Activated T-helper 1 cell treated with Interleukin-2 at 50 U/mL for 16 hours (primary cell): Measurements from ENCODE around the gene BIRC2.

Source experiments
- DNase-seq: peaks from one replicate; pipeline ENCODE4 v3.0.0-alpha.2; 2020; ENCODE audit warnings: low read depth

The BIRC2 gene

DNA sequence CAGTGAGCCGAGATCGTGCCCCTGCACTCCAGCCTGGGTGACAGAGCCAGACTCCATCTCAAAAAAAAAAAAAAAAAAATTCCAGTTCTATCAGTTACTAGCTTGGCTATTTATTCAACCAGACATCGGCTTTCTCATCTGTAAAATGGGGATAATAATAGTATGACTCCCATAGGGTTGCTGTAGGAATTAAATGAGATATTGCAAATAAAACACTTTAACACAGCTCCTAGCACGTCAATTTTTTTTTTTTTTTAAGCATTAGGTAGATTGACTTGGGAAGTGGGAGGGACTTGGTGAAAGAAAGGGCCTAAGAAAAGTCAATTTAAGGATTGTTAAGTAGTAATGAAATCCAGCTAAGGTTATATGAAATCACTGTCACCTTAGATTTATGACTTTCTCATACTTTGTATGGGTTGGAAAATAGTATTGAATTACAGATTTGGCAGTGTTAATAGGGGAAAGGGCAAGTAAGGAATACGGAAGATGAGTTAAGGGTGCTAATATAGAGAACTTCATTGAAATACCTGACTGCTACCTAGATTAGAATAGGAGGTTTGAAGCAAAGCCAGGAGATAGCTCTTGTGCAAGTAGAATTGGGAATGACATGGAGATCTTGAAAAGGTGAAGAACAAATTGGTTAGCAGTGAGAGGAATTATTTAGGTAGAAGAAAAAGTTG, 28.8 kb downstream of the BIRC2 start:
- DNase-seq = no peak

DNA sequence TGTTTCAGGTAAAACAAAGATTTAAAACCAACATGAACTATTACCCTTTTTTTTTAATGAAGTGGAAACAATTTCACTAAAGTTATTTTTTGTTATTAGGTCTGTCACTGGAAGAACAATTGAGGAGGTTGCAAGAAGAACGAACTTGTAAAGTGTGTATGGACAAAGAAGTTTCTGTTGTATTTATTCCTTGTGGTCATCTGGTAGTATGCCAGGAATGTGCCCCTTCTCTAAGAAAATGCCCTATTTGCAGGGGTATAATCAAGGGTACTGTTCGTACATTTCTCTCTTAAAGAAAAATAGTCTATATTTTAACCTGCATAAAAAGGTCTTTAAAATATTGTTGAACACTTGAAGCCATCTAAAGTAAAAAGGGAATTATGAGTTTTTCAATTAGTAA, 30.9 kb downstream of the BIRC2 start:
- no peak for DNase-seq

DNA sequence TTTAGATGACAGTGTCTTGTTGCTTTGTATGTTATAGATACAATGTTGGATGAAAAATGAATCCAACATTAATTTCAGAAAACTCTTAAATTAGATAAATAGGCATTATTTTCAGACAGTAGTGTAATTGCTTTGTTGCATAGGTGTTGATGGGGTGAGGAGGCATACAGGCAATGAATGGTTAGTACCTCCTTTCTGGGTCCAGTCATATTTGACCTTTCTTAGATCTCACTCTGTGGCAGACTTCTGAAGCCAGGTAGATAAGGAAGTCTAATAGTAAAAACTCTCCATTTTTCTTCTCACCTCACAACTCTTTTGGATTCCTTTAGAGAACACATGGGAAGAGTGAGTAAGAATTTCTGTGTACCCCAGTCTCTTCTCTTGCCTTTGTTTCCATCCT, 31.8 kb downstream of the BIRC2 start:
- DNase-seq = no peak

DNA sequence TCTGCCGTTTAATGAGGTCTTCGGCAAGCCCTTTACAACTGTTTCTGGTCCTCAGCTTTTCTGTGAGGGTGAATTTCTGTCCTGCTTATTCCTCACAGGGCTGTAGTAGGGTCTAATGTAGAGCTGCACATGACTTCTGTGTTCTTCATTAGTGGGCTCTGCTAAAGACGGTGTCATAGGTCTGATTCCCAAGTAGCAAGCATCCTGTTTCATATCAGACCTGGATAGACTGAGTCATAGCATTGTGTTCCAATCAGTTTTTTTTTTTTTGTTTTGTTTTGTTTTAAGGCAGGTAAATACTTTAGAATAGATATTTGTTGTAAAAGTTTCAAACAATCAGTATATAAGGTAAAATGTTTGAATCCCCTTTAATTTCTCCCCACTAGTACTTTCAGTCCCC, 35.4 kb downstream of the BIRC2 start:
- no peak for DNase-seq

DNA sequence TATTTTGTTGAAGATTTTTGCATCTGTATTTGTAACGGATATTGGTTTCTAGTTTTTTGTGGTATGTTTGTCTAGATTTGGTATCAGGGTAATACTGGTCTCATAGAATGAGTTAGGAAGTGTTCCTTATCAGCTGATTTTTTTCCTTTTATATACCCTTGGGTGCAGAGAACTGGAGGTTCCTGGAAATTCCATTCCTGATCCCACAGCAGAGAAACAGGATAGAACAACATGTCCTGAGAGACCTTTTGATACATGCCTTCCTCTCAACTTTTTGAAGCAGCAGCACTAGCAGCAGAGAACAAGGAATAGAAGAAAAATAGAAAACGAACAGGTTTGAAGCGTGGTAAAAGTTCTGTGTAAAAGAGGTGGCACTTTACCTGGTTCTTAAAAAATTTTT, 36.8 kb downstream of the BIRC2 start:
- no peak for DNase-seq

DNA sequence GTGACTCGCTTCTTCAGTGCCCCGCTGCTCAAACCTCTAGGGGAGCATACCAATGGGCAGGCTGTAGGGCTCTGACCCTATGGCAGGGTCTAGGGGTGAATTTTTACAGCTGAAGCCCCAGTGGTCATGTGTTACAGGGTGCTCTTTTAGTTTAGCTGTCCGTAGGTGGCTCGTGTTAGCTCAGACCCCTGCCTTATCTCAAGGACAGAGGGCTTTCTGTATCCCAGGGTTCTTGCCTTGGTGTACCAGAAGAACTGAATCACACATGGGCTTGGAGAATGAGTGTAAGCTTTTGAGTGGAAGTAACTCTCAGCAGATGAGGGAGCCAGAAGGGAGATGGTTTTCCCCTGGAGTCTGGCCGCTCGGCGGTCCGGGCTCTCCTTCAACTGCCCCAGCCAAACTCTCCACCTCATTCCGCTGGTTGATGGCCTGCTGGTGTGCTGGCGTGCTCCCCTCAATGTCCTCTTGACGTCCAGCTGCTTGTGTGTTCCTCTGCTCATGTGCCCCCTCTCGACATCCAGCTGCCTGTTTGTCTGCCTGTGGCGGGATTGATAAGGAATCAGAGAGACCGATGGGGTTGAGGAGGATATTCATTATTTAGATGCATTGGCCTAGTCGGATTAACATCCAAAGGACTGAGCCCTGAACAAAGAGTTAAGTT, 37.5 kb downstream of the BIRC2 start:
- DNase-seq = no peak

DNA sequence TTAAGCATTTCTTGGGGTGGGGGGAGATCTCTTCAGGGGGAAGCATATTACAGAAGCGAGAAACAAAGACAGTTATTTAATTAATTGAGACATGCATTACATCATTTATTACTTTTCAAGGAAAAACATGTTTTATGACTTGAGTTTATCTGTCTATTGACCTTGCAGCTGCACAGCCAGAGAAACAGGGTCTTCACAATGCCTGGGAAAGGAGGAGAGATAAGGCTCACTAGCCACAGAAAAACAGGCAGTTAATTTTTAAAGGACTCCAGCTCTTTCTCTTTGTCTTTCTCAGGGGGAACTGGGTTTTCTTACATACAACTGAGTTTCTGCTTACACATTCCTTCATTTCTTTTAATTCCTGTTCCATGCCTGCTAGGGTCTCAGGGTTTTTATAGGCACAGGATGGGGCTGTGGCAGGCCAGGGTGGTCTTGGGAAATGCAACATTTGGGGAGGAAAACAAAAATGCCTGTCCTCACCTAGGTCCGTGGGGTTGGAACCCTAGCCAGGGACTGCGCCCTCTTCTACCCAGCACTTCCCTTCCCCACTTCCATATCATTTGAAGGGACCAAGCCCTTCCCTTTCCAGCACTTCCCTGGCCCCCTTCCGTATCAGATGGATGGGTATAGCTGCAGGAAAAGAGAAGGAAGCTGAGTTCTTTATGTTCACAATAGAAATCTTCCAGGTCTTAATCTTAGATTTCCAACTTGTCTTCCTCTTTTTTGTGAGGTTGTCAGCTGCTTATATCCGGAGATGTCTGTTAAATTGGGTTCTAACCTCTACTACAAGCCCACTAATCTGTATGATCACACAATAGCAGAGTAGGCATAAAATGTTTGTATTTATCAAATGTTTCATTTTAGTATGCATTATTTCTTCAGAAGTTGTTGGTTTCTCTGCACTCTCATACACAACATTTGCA, 38.3 kb downstream of the BIRC2 start:
- no peak for DNase-seq

DNA sequence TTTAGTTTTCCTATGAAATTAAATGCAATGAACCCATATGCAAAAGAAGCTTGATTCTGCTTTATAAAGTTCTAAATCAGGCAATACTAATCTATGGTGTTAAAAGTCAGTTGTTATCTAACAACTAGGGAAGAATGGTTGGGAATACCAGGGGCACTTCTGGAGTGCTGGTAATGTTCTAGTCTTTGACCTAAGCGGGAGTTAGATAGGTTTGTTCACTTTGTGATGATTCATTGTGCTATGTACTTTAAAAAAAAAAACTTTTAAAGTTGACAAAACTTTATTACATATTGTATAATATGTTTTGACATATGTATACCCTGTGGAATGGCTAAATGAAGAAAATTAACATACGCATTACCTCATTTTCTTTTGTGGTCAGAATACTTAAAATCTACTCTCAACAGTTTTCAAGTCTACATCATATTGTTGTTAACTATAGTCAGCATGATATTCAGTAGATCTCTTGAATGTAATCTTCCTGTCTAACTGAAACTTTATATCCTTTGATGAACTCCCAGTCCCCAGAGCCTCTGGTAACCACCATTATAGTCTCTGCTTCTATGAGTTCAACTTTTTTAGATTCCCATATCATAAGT, 39.2 kb downstream of the BIRC2 start:
- DNase-seq = no peak

DNA sequence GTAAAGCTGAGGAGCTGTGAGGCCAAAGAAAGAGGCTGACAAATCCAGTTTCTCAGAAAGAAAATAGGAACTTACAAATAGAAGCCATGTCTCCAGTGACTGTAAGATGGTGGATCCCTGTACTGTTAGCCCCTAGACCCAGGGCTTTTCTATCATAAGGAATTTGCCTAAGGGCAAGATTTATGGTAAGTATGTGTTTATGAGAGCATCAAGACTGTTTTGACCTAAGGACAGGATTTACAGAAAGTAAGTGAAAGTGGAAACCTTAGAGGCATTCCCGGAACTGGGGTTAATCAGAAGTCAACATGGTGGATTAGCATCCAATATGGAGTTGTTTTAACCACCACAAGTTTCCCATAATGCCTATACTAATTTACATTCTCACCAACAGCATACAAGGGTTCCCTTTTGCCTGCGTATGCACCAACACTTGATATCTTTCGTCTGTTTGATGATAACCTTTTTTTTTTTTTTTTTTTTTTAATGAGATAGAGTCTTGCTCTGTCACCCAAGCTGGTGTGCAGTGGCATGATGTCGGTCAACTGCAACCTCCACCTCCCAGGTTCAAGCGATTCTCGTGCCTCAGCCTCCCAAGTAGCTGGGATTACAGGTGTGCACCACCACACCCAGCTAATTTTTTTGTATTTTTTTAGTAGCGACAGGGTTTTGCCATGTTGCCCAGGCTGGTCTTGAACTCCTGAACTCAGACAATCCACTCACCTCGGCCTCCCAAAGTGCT, 40.2 kb downstream of the BIRC2 start:
- DNase-seq = no peak

DNA sequence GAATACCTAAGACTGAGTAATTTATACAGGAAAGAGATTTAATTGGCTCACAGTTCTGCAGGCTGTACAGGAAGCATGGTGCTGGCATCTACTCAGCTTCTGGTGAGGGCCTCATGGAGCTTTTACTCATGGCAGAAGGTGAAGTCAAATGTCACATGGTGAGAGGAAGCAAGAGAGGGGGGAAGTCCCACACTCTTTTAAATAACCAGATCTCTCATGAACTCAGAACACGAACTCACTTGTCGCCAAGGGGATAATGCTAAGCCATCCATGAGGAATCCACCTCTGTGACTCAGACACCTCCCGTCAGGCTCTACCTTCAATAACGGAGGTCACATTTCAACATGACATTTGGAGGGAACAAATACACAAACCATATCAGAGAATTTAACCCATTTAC, 42.2 kb downstream of the BIRC2 start:
- no peak for DNase-seq

DNA sequence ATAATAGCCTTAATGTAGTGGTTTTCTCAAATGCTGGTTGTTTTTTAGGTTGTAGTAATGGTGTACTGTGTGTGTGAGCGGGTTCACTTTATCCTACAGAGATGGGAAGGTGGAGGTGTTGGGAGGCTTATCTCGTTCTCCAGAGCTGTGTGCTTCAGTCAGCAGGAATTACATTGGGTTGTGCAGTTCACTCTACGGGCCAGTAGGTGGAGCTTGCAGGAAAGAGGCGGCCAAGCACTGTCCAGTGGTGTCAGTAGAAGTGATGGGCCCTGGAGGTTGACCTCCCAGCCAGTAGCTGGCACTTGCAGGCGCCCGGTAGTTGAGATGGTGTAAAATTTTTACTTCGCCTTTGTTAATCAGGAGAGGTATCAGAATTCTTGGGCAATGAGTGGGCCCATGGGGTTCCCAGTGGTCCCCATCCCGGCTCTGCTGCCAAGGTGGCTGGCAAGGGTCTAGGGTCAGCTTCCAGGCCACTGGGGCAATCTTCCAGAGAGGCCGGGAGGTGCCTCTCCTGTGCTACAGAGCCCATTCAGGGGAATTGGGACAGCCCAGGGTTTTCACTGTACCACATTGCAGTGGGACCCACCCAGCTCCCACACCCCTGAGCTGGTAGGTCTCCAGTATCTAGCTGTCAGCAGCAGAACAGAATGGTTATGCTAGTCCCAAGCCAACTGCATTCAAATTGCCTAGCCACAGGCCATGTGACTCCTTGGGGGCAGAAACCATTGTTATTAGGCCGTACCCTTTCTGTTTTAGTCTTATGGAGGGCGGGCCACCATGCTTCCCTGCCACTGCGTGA, 43.9 kb downstream of the BIRC2 start:
- DNase-seq = no peak

DNA sequence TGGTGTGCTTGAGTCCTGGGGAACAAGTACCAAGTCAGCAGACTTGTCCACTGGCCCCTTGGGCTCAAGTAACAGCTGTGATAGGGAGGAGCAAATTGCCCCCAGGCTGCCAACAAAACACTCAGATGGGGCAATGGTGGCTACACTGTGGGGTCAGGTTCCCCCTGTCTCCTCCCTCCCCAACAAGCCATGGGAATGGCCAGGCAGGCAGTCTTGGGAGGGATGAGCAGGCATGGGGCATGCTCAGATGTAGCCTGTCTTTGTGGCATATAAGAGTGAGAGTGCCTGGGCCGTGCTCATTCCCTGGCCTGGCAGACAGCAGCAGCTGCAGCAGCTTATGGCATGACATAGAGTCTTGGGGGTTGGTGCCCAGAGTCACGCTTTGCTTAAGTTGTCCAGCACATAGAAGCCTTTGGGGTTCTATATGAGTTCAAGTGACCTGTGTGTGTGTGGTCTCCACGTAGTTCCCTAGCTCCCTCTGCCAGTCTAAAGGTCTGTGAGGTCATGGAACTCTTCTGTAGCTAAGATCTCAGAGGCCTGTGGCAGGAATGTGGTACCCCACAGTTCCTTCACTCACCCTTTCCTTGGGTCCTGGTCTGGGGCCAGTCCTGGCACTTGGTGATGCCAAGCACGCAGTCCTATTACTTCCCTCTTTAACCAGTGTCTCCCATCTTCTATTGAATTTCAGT, 44.7 kb downstream of the BIRC2 start:
- no peak for DNase-seq

DNA sequence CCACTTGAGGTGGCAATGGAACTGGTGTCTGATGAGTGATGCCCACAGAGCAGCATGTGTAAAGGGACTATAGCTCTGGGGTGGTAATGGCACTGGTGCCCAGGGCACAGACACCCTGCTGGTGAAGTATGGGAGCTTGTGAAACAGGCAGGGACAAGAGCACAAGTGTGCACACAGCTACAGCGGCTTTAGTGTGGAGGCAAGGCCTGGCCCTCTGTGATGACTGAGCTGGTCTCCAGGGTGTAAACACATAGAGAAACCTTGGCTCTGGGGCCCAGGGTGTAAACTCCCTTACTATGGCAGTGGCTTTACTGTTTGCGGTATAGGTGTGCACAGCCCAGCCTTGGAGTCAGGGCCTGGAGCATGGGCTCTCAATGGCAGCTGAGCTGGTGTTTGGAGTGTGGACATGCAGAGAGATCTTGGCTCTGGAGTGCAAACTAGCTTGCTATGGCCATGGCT, 46.3 kb downstream of the BIRC2 start:
- no peak for DNase-seq

DNA sequence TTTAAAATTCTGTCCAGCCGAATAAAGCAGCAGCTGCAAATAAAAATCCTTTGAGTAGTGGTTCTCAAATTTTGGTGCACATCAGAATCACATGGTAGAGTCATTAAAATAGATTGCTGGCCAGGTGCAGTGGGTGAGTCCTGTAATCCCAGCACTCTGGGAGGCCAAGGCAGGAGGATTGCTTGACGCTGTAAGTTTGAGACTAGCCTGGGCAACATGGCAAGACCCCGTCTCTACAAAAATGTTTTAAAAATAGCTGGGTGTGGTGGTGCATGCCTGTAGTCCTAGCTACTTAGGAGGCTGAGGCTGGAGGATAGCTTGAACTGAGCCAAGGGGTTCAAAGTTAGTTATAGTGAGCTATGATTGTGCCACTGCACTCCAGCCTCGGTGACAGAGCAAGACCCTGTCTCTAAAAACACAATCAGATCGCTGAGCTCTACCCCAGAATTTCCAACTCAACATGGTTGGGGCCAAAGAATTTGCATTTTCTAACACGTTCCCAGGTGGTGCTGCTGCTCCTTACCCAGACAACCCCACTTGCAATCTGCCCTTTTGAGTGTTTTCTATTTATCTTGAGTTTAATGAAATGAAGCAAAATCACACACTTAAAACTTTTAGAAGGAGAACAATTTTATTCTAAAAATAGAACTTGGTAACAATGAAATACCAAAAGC, 48.8 kb downstream of the BIRC2 start:
- DNase-seq = no peak

DNA sequence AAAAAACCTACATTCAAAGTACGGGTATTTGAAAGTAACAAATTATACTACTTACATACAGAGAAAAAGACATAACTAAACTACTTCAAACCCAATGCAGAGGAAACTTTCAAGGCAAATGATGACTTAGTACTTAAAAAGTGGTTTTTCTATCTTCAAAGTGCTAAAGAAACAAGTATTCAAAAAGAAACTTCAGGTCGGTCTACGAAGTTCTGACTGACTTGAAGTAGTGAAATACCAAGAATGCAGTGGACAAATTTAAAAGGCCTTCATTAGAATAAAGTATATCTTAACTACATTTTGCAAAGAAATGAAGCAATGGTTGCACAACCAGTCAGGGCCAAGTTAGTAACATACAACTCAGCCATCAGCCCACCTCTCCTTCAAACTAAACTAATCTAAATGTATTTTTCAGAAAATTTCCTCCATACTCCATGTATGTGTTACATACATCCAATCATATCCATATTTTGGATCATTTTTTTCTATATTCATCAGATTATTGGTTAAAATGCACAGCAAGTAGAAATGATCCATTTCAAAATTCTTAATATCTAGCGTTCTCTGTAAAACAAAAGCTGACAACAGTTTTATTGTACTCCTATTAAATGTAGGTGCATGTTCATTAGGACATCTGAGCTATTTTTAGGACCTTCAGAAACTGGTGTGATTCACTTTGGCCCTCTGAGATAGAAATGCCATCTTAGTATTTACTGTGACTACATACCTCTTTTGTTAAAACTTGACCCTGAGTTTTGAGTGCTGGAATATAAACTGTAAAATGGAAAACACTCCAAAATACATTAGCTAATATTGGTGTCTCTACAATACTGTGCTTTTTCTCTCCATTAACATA, 49.9 kb downstream of the BIRC2 start:
- DNase-seq = no peak

DNA sequence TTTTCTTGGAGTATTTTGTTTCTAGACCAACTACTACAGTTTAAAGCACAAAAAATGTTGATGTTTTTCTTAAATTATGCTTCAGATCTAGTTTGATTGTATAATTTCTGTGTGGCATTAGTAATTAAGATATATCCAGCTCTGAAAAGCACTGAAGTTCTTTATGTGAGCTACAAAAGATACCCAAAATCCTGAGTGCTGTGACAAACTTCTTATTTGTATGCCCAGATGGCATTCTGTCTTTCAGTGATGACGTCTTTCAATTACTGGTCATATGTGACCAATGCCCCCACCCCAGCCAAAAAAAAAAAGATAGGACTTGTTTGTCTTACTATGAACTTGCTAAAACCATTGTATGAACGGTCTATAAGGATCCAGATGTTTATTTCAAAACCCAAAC, 51.3 kb downstream of the BIRC2 start:
- no peak for DNase-seq

DNA sequence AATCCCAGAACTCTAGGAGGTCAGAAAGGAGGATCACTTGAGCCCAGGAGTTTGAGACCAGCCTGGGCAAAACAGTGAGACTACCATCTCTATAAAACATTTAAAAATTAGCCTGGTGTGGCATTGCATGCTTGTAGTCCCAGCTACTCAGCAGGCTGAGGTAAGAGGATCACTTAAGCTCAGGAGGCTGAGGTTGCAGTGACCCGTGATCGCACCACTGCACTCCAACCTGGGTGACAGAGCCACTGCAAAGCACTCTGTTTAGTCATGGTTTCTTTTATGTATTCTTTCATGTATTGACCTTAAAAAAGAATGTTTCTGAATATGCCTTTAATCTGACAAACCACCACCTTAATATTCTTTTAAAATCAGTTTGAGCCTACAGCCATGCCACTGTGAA, 52.2 kb downstream of the BIRC2 start:
- no peak for DNase-seq

DNA sequence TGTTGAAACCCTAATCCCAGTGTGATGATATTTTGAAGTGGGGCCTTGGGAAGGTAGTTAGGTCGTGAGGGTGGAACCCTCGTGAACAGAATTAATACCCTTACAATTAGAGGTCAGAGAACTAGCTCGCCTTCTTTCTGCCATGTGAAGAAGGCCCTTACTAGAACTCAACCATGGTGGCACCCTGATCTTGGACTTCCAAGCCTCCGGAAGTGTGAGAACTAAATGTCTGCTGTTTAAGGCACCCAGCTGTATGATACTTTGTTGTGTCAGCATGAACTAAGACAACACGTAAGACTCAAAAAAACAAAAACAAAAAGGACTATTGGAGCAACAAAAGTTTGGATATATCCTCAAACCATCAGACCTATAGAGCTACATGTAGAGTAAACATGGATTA, 53.6 kb downstream of the BIRC2 start:
- no peak for DNase-seq

DNA sequence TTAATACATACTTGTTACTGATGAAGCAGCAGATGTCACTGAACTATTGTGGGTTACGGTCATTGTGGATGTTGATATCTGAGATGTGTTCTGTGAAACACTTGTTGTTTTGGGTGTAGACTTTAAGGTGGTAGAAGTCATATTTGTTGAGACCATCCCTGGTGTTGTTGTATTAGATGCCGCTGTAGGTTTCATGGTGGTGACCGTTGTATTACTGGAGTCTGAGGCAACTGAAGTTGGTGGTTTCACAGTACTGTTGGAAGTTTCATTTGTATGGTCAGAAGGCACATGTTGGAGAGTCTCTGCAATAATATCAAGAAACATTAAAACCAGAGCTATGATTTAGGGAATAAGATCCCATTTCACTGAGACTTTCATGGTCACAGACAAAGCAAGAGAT, 54.9 kb downstream of the BIRC2 start:
- DNase-seq = no peak
